Measurements from ENCODE around the gene GLB1L2.

DNA sequence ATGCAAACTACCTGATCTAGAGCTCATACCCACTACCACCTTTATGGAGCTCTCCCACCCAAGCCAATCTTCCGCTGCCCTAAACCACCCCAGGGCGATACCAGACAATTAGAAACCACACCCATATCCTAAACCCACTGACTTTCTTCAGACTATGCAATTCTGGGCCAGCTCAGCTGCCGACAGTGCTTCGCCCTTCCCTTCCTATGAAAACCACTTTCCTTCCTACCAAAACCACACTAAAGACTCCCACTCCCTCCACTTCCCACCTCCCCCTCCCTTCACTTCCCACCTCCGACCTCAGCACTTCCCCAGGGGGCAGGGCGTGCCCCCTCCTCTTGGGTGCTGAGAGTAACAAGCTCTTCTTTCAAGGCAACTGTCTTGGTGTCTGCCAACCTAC, 55.2 kb downstream of the GLB1L2 start:
- no peak for TF ChIP-seq CTCF (IDR thresholded peaks at IDR 0.05)
- no peak for TF ChIP-seq POLR2A (IDR thresholded peaks at IDR 0.05)

All from testis (tissue), 2 donors.